ENCODE measurements around the gene FOXP1. TPM values are rescaled to one million over a fixed set of nuclear protein-coding genes. Genes with fewer than 3 reads are reported as not detected.

The FOXP1 gene
- total and polyA plus RNA-seq, 2 donors from 2014 or later, result 6.7 to 87.2 TPM

GRCh38 chr3:71417791-71418190 is 165.7 kb downstream of the FOXP1 start:
- no peak overlapping the region for H3K27ac ChIP-seq (ENCODE audit: low read depth in 2 of 2, low read length in 2 of 2)
- intact Hi-C loops (cut with DNase I), result no loop called here
- H3K27me3 ChIP-seq (ENCODE audit: control insufficient read depth, insufficient read depth, low read length), result no peaks in the 10 kb centered on the region
- H3K4me3 ChIP-seq (ENCODE audit: low read length in 3 of 3), result no peak overlapping the region
- FAIRE-seq (no peak), DNase-seq (no peak)
- no peak for TF ChIP-seq CTCF (IDR thresholded peaks at IDR 0.05; ENCODE audit: borderline replicate concordance, extremely low read depth, insufficient read depth)
- H3K9me3 ChIP-seq (ENCODE audit: control insufficient read depth in 2 of 3, insufficient read depth in 1 of 3, low read length in 3 of 3), result no peaks in the 10 kb centered on the region
- no peak overlapping the region for H3K9ac ChIP-seq (ENCODE audit: low read length in 3 of 3)
- no peaks in the 10 kb centered on the region for H3K4me1 ChIP-seq (ENCODE audit: control insufficient read depth in 2 of 3, insufficient read depth in 2 of 3, low read depth in 1 of 3, low read length in 3 of 3)
- no peaks in the 10 kb centered on the region for H3K36me3 ChIP-seq (ENCODE audit: control insufficient read depth in 2 of 3, insufficient read depth in 3 of 3, low read length in 3 of 3)

DNA sequence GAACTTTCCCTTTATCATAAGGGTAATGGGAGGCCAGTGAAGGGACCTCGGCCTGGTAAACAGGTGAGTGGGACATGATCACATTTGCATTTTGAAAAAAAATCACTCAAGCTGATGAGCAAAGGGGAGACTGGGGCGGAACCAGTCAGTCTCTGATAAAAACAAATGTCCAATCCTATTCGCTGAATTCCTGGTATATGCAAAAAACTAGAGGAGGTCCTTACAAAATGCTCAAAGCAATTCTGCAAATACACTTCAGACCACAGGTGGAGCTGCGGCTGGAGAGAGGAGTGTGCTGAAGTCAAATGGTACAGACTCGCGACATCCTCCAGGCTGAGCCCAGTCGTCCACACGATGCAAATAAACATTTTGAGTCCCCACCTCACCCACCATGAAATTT is 166.7 kb downstream of the FOXP1 start:
- Histone ChIP-seq H3K4me1 (ENCODE audit: control insufficient read depth in 2 of 3, insufficient read depth in 2 of 3, low read depth in 1 of 3, low read length in 3 of 3) (no peaks in the 10 kb centered on the region), H3K27ac (ENCODE audit: low read depth in 2 of 2, low read length in 2 of 2) (no peak overlapping the region), H3K36me3 (ENCODE audit: control insufficient read depth in 2 of 3, insufficient read depth in 3 of 3, low read length in 3 of 3) (no peaks in the 10 kb centered on the region), H3K9me3 (ENCODE audit: control insufficient read depth in 2 of 3, insufficient read depth in 1 of 3, low read length in 3 of 3) (no peaks in the 10 kb centered on the region), H3K9ac (ENCODE audit: low read length in 3 of 3) (no peak overlapping the region), H3K27me3 (ENCODE audit: control insufficient read depth, insufficient read depth, low read length) (no peaks in the 10 kb centered on the region), H3K4me3 (ENCODE audit: low read length in 3 of 3) (no peak overlapping the region)
- intact Hi-C loops (cut with DNase I), result no loop called here
- DNase-seq, result no peak
- FAIRE-seq, result no peak
- TF ChIP-seq CTCF (IDR thresholded peaks at IDR 0.05; ENCODE audit: borderline replicate concordance, extremely low read depth, insufficient read depth), result no peak

DNA sequence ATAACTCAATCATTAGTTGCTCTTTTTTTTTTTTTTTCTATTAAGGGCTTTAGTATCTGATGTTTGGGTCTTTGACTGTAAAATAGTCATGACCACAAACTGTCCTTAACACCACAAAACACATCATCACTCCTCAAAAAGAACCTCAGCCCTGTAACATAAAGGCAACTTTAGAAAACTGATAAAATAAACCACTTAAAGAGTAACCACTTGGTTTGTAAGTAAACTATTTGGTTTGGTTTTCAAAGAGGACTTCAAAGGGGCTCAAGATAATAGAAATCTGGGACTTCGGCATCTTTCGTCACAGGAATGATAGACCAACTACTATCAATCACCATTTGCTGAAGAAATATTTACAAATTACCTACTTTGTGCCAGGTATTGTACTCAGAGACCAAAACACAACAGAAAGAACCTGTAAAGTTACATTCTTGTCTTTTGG is 167.8 kb downstream of the FOXP1 start:
- no peak overlapping the region for H3K27ac ChIP-seq (ENCODE audit: low read depth in 2 of 2, low read length in 2 of 2)
- intact Hi-C loops (cut with DNase I), result no loop called here
- TF ChIP-seq CTCF (IDR thresholded peaks at IDR 0.05; ENCODE audit: borderline replicate concordance, extremely low read depth, insufficient read depth), result no peak
- H3K27me3 ChIP-seq (ENCODE audit: control insufficient read depth, insufficient read depth, low read length), result no peaks in the 10 kb centered on the region
- no peaks in the 10 kb centered on the region for H3K36me3 ChIP-seq (ENCODE audit: control insufficient read depth in 2 of 3, insufficient read depth in 3 of 3, low read length in 3 of 3)
- no peaks in the 10 kb centered on the region for H3K4me1 ChIP-seq (ENCODE audit: control insufficient read depth in 2 of 3, insufficient read depth in 2 of 3, low read depth in 1 of 3, low read length in 3 of 3)
- no peaks in the 10 kb centered on the region for H3K9me3 ChIP-seq (ENCODE audit: control insufficient read depth in 2 of 3, insufficient read depth in 1 of 3, low read length in 3 of 3)
- no peak overlapping the region for H3K9ac ChIP-seq (ENCODE audit: low read length in 3 of 3)
- DNase-seq, result no peak
- H3K4me3 ChIP-seq (ENCODE audit: low read length in 3 of 3), result no peak overlapping the region
- FAIRE-seq, result no peak
